Large intestine (tissue), 3 donors: Measurements from ENCODE around the gene SEPTIN10. TPM values are rescaled to one million over a fixed set of nuclear protein-coding genes. Genes with fewer than 3 reads are reported as not detected.
"Not testable (repeated sequence)": the region's sequence is repeated elsewhere in the genome, so short reads cannot be mapped to it uniquely, and the experiment has no call there.

ENCODE experiments used
- DNase-seq, 2 donors: peaks; one replicate each; pipeline versions ENCODE4 v3.0.0 to v3.0.0-alpha.2; 2013
- H3K27ac ChIP-seq: one replicate; pipeline ENCODE4 v1.5.1; 2013; ENCODE audit warnings: low read length
- H3K27me3 ChIP-seq: 2 replicates; pipeline ENCODE4 v1.6.1; 2013; ENCODE audit warnings: low read length; ENCODE audit not compliant: control insufficient read depth, insufficient read depth
- H3K36me3 ChIP-seq: 2 replicates; pipeline ENCODE4 v1.6.1; 2013; ENCODE audit warnings: low read length; ENCODE audit not compliant: control insufficient read depth, insufficient read depth
- H3K4me1 ChIP-seq: one replicate; pipeline ENCODE4 v1.6.1; 2013; ENCODE audit warnings: low read length; ENCODE audit not compliant: control insufficient read depth, insufficient read depth
- H3K4me3 ChIP-seq: one replicate; pipeline ENCODE4 v1.5.1; 2013; ENCODE audit warnings: low read length
- H3K9me3 ChIP-seq: one replicate; pipeline ENCODE4 v1.6.1; 2013; ENCODE audit warnings: mild to moderate bottlenecking, low read depth, low read length, moderate library complexity; ENCODE audit not compliant: control insufficient read depth
- WGBS: methylation state at CpG from one replicate; pipeline ENCODE4 v1.1.5; 2013; ENCODE audit warnings: low lambda C conversion rate; ENCODE audit not compliant: insufficient coverage; 5-methylcytosine and 5-hydroxymethylcytosine counted together
- polyA plus RNA-seq: library from polyadenylated mRNA; unstranded; fragments of 120-200 nt; gene quantifications from one replicate; pipeline ENCODE4 v1.2.1, GENCODE V29; 2013

SEPTIN10 gene
- polyA plus RNA-seq, 1 donor: 67.4 TPM

- H3K4me3 ChIP-seq: no peak overlapping the region
- H3K27me3 ChIP-seq: no peaks in the 10 kb centered on the region
- H3K27ac ChIP-seq: no peak overlapping the region
- H3K4me1 ChIP-seq: peaks cover 24% of the 10 kb centered on the region
- no peaks in the 10 kb centered on the region for H3K36me3 ChIP-seq
- H3K9me3 ChIP-seq: no peaks in the 10 kb centered on the region
- no peak for DNase-seq
- no CpG with 5 or more reads among the region's 7 CpGs for WGBS
Observed at GRCh38 chr2:109647636-109648035, 33.9 kb upstream of the SEPTIN10 start.

- H3K4me3 ChIP-seq: no peak overlapping the region
- no peaks in the 10 kb centered on the region for H3K27me3 ChIP-seq
- 60% methylated on average over 1 of the region's 8 CpGs for WGBS
- no peak overlapping the region for H3K27ac ChIP-seq
- no peaks in the 10 kb centered on the region for H3K9me3 ChIP-seq
- H3K4me1 ChIP-seq: peaks cover 24% of the 10 kb centered on the region
- H3K36me3 ChIP-seq: no peaks in the 10 kb centered on the region
- no peak for DNase-seq
Observed at GRCh38 chr2:109646961-109647360, 33.2 kb upstream of the SEPTIN10 start.

GRCh38 chr2:109645412-109646184 is 31.8 kb upstream of the SEPTIN10 start:
- 80% methylated on average over 1 of the region's 14 CpGs for WGBS
- Histone ChIP-seq H3K4me3 (no peak overlapping the region), H3K9me3 (no peaks in the 10 kb centered on the region), H3K27ac (peak overlapping the region; percentile 89), H3K36me3 (no peaks in the 10 kb centered on the region), H3K27me3 (no peaks in the 10 kb centered on the region), H3K4me1 (peaks cover 24% of the 10 kb centered on the region)
- DNase-seq: no peak

GRCh38 chr2:109644571-109645275 is 31.0 kb upstream of the SEPTIN10 start:
- H3K36me3 ChIP-seq: no peaks in the 10 kb centered on the region
- peaks cover 24% of the 10 kb centered on the region for H3K4me1 ChIP-seq
- no peaks in the 10 kb centered on the region for H3K27me3 ChIP-seq
- H3K9me3 ChIP-seq: no peaks in the 10 kb centered on the region
- peak overlapping the region; percentile 89 for H3K27ac ChIP-seq
- no peak overlapping the region for H3K4me3 ChIP-seq
- peak; percentile 73 to 92 for DNase-seq
- no CpG with 5 or more reads among the region's 12 CpGs for WGBS

- H3K9me3 ChIP-seq, H3K27me3 ChIP-seq, H3K27ac ChIP-seq, H3K36me3 ChIP-seq, DNase-seq, H3K4me3 ChIP-seq: not testable (repeated sequence)
- peaks cover 20% of the 10 kb centered on the region for H3K4me1 ChIP-seq
- 80% methylated on average over 1 of the region's 9 CpGs for WGBS
Observed at GRCh38 chr2:109640000-109640399, 26.2 kb upstream of the SEPTIN10 start.

- Histone ChIP-seq H3K4me3 (no peak overlapping the region), H3K36me3 (no peaks in the 10 kb centered on the region), H3K27me3 (no peaks in the 10 kb centered on the region), H3K4me1 (peaks cover 11% of the 10 kb centered on the region), H3K9me3 (no peaks in the 10 kb centered on the region), H3K27ac (no peak overlapping the region)
- no CpG with 5 or more reads among the region's 3 CpGs for WGBS
- DNase-seq: no peak
Observed at GRCh38 chr2:109638795-109639194, 25.0 kb upstream of the SEPTIN10 start.

GRCh38 chr2:109637749-109638570 is 24.2 kb upstream of the SEPTIN10 start:
- Histone ChIP-seq H3K36me3 (no peaks in the 10 kb centered on the region), H3K27ac (no peak overlapping the region), H3K27me3 (no peaks in the 10 kb centered on the region), H3K4me1 (peaks cover 5% of the 10 kb centered on the region), H3K9me3 (no peaks in the 10 kb centered on the region), H3K4me3 (no peak overlapping the region)
- DNase-seq: peak in 1 of 2 donors; percentile 55
- 60% methylated on average over 1 of the region's 9 CpGs for WGBS

- no CpG with 5 or more reads among the region's 1 CpG for whole genome bisulfite sequencing
- Histone ChIP-seq H3K27ac (no peak overlapping the region), H3K4me1 (peaks cover 13% of the 10 kb centered on the region), H3K9me3 (no peaks in the 10 kb centered on the region), H3K27me3 (no peaks in the 10 kb centered on the region), H3K4me3 (no peak overlapping the region), H3K36me3 (no peaks in the 10 kb centered on the region)
- no peak for DNase-seq
Observed at GRCh38 chr2:109636317-109636716, 22.6 kb upstream of the SEPTIN10 start.

- Histone ChIP-seq H3K27me3 (no peaks in the 10 kb centered on the region), H3K27ac (no peak overlapping the region), H3K36me3 (no peaks in the 10 kb centered on the region), H3K4me3 (no peak overlapping the region), H3K4me1 (peaks cover 20% of the 10 kb centered on the region), H3K9me3 (no peaks in the 10 kb centered on the region)
- WGBS: no CpG with 5 or more reads among the region's 11 CpGs
- DNase-seq: no peak
Observed at GRCh38 chr2:109635426-109636304, 21.9 kb upstream of the SEPTIN10 start.
